Measurements from ENCODE around the gene UBE2QL1. TPM values are rescaled to one million over a fixed set of nuclear protein-coding genes. Genes with fewer than 3 reads are reported as not detected.

UBE2QL1 gene
- total RNA-seq, 1 donor from 2014 or later: 2.5 TPM

DNA sequence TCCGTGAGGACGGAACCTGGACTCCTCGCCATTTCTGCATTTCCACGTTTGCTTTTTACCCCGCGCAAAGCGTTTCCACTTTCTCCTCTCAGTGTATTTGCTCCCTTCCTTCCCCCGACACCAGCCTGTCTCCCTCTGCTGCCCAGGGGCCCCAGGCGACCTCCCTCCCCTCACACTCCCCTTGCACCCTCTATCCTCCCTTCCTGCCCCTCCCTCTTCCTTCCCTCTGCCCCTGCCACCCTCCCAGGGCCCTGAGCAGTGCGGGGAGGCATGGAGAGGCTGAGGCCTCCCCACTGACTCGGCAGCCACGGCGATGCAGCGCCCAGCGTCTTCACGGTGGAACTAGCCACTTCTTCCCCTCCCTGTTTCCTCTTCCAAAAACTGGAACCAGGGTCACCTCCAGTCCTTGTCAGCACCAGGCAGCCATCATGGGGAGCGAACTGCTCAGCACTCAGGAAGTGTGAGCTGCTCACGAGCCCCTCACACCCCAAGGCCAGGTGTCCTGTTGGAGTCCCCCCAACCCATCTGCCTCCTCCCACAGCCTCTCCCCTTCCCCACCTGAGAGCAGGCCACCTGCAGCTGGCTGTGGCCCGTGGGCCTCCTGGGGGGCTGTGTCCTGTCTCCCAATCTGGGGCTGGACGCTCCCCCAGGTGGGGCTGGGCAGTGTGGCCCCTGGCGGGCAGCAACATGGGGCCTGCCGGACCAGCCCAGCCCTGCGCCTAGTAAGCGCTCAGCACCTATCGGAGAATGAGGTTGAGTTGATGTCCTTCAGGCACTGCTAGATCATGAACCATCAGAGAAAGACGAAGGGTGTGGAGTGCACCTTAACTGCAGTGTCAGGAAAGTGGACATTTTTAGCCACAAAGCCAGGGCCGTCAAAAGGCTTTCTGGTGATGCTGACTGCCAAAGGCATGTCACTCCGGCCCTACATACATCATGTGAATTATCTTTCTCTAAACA, 17.5 kb downstream of the UBE2QL1 start:
- intact Hi-C loops (cut with DNase I): no loop called here
- Histone ChIP-seq H3K4me1 (no peaks in the 10 kb centered on the region), H3K27ac (no peak overlapping the region), H3K4me3 (no peak overlapping the region), H3K27me3 (no peaks in the 10 kb centered on the region), H3K36me3 (no peaks in the 10 kb centered on the region), H3K9me3 (no peaks in the 10 kb centered on the region)
- TF ChIP-seq POLR2AphosphoS5 (IDR thresholded peaks at IDR 0.05; ENCODE audit: insufficient read depth in 1 of 2, low read depth in 1 of 2): no peak
- no peak for TF ChIP-seq POLR2A (IDR thresholded peaks at IDR 0.05)
- DNase-seq (ENCODE audit: extremely low spot score in 2 of 2): peak in 1 of 2 donors; percentile 76

DNA sequence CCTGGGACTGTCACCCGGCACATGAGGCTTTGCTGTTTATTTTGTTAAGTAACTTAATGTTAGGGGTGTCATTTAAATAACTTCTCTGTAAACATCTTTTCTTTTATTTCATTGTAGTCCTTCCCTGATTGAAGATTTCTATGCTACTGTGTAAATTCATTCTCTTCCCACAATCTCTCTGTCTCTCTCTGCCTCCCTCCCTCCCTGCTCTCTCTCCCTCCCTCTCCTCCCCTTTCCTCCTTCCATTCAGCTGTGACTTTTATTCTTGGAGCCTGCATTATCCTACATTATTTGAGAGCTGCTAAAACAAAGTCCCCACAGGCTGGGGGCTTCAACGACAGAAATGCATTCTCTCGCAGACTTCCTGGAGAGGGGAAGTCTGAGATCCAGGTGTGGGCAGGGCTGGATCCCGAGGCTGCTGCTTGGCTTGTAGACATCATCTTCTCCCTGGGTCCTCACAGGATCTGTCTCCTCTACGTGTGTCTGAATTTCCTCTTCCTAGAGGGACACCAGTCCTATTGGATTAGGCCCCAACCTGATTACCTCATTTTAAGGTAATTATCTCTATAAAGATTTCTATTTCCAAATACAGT, 18.4 kb downstream of the UBE2QL1 start:
- no peak for TF ChIP-seq POLR2A (IDR thresholded peaks at IDR 0.05)
- no peak for TF ChIP-seq POLR2AphosphoS5 (IDR thresholded peaks at IDR 0.05; ENCODE audit: insufficient read depth in 1 of 2, low read depth in 1 of 2)
- TF ChIP-seq, protein P1, sequence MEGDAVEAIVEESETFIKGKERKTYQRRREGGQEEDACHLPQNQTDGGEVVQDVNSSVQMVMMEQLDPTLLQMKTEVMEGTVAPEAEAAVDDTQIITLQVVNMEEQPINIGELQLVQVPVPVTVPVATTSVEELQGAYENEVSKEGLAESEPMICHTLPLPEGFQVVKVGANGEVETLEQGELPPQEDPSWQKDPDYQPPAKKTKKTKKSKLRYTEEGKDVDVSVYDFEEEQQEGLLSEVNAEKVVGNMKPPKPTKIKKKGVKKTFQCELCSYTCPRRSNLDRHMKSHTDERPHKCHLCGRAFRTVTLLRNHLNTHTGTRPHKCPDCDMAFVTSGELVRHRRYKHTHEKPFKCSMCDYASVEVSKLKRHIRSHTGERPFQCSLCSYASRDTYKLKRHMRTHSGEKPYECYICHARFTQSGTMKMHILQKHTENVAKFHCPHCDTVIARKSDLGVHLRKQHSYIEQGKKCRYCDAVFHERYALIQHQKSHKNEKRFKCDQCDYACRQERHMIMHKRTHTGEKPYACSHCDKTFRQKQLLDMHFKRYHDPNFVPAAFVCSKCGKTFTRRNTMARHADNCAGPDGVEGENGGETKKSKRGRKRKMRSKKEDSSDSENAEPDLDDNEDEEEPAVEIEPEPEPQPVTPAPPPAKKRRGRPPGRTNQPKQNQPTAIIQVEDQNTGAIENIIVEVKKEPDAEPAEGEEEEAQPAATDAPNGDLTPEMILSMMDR (IDR thresholded peaks at IDR 0.05): no peak
- intact Hi-C loops (cut with DNase I): no loop called here
- H3K36me3 ChIP-seq: no peaks in the 10 kb centered on the region
- DNase-seq (ENCODE audit: extremely low spot score in 2 of 2): no peak
- H3K27me3 ChIP-seq: no peaks in the 10 kb centered on the region
- no peak overlapping the region for H3K4me3 ChIP-seq
- no peaks in the 10 kb centered on the region for H3K4me1 ChIP-seq
- H3K9me3 ChIP-seq: no peaks in the 10 kb centered on the region
- H3K27ac ChIP-seq: no peak overlapping the region

DNA sequence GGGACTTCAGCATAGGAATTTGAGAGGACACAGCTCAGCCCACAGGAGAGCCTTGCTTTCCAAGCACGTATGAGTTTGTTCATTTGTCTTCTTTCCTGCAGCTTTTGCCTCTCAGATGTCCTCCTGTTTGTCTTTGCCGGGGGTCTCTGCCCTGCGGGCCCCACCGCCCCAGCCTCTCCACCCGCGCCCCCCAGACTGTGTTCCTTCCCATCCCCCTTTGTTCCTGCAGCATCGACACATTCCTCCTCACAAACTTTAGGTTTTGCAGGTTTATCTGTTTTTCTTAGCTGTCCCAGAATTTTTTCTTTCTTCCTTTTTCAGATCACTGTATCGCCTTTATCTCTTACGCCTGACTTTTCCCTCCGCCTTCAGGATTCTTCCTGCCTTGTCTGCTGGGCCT, 18.9 kb downstream of the UBE2QL1 start:
- TF ChIP-seq, protein P1 (IDR thresholded peaks at IDR 0.05): no peak
- TF ChIP-seq POLR2A (IDR thresholded peaks at IDR 0.05): no peak
- TF ChIP-seq POLR2AphosphoS5 (IDR thresholded peaks at IDR 0.05; ENCODE audit: insufficient read depth in 1 of 2, low read depth in 1 of 2): no peak
- H3K27ac ChIP-seq: no peak overlapping the region
- no peak for DNase-seq (ENCODE audit: extremely low spot score in 2 of 2)
- H3K36me3 ChIP-seq: no peaks in the 10 kb centered on the region
- H3K9me3 ChIP-seq: no peaks in the 10 kb centered on the region
- H3K27me3 ChIP-seq: no peaks in the 10 kb centered on the region
- intact Hi-C loops (cut with DNase I): no loop called here
- H3K4me3 ChIP-seq: no peak overlapping the region
- no peaks in the 10 kb centered on the region for H3K4me1 ChIP-seq

DNA sequence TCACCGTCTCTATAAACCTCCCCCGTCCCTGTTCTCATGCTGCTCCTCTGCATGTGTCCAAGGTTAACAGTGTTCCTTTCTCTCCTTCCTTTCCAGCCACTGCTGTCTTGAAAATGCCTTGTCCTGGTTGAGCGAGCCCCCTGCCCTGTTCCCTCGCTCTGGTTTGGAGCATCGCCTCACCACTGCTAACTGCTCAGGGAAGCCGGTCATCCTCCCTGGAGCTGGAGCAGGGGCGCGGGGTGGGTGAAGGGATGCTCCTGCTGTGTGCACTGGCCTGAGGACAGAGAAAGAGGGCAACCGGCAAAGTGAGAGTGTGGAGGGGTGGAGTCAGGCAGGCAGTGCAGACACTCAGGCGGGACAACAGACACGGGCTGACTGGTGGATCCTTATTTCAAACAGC, 19.4 kb downstream of the UBE2QL1 start:
- Histone ChIP-seq H3K9me3 (no peaks in the 10 kb centered on the region), H3K27me3 (no peaks in the 10 kb centered on the region), H3K4me1 (no peaks in the 10 kb centered on the region), H3K36me3 (no peaks in the 10 kb centered on the region), H3K27ac (no peak overlapping the region), H3K4me3 (no peak overlapping the region)
- intact Hi-C loops (cut with DNase I): no loop called here
- DNase-seq (ENCODE audit: extremely low spot score in 2 of 2): no peak
- TF ChIP-seq, protein P1 (IDR thresholded peaks at IDR 0.05): no peak
- TF ChIP-seq POLR2AphosphoS5 (IDR thresholded peaks at IDR 0.05; ENCODE audit: insufficient read depth in 1 of 2, low read depth in 1 of 2) (no peak), POLR2A (IDR thresholded peaks at IDR 0.05) (no peak)

DNA sequence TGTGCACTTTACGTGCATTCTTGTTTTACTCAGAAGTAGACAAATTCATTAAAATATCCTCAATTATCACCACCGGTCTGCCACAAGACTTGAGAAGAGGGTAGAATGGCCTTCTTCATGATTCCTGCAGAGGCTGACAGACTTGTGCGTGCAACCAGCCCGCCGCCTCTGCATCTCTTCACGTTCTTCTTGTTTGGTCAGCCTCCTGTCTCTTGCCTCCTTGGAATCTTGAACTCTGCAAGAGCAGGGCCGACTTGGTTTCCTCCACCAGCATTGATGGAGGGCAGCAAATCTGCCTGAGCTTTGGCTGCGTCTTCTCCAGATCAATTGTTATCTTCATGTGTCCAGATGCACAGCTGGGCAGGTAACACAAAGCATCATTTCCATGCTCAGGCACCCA, 20.2 kb downstream of the UBE2QL1 start:
- TF ChIP-seq, protein P1 (IDR thresholded peaks at IDR 0.05): no peak
- TF ChIP-seq POLR2AphosphoS5 (IDR thresholded peaks at IDR 0.05; ENCODE audit: insufficient read depth in 1 of 2, low read depth in 1 of 2): no peak
- TF ChIP-seq POLR2A (IDR thresholded peaks at IDR 0.05): no peak
- Histone ChIP-seq H3K9me3 (no peaks in the 10 kb centered on the region), H3K36me3 (no peaks in the 10 kb centered on the region), H3K27me3 (no peaks in the 10 kb centered on the region), H3K4me1 (no peaks in the 10 kb centered on the region), H3K4me3 (no peak overlapping the region), H3K27ac (no peak overlapping the region)
- intact Hi-C loops (cut with DNase I): no loop called here
- no peak for DNase-seq (ENCODE audit: extremely low spot score in 2 of 2)
